ACHN (cell line): Measurements from ENCODE around the gene CFAP210.

Experiments
- DNase-seq: peaks from one replicate; pipeline ENCODE4 v3.0.0-alpha.2; 2015
- in situ Hi-C: cut with HindIII; loops from 2 replicates; pipeline ENCODE4 v1.10.0; 2017; ENCODE audit warnings: low sequenced_read_pairs, low pct_ligation_motif_present, low pct_unique_long_range_greater_than_20kb

CFAP210 gene

GRCh38 chr2:169694113-169694893, at the start of gene CFAP210, which contains the start of gene PHOSPHO2:
TSS of gene CFAP210 (minus strand) at chr2:169694405. CDS start at chr2:169694327, 78 bp downstream.
TSS of gene PHOSPHO2 (plus strand) at chr2:169694469. CDS start at chr2:169700972, 6,503 bp downstream.
- in situ Hi-C loops, result no loop called here
- peak; percentile 98 for DNase-seq

GRCh38 chr2:169743549-169743948, 49.3 kb upstream of the CFAP210 start:
- in situ Hi-C loops, result no loop called here
- no peak for DNase-seq

GRCh38 chr2:169739351-169739750, 45.1 kb upstream of the CFAP210 start:
- no peak for DNase-seq
- in situ Hi-C loops, result no loop called here

- DNase-seq, result no peak
- in situ Hi-C loops, result no loop called here
Observed at GRCh38 chr2:169738566-169739229, 44.5 kb upstream of the CFAP210 start.

GRCh38 chr2:169736902-169737301, 42.7 kb upstream of the CFAP210 start:
- in situ Hi-C loops, result no loop called here
- no peak for DNase-seq

- in situ Hi-C loops, result no loop called here
- DNase-seq, result no peak
Observed at GRCh38 chr2:169735623-169736022, 41.4 kb upstream of the CFAP210 start.

- in situ Hi-C loops, result no loop called here
- DNase-seq, result peak; percentile 35
Observed at GRCh38 chr2:169734169-169734847, 40.1 kb upstream of the CFAP210 start.

- DNase-seq, result no peak
- in situ Hi-C loops, result no loop called here
Observed at GRCh38 chr2:169732583-169733358, 38.6 kb upstream of the CFAP210 start.

GRCh38 chr2:169732075-169732474, 37.9 kb upstream of the CFAP210 start:
- in situ Hi-C loops, result no loop called here

GRCh38 chr2:169729274-169729605, 35.0 kb upstream of the CFAP210 start:
- in situ Hi-C loops, result no loop called here
- no peak for DNase-seq

More at GRCh38 chr2:169732075-169732474, 37.9 kb upstream of the CFAP210 start:
- DNase-seq, result no peak

- in situ Hi-C loops, result no loop called here
Observed at GRCh38 chr2:169727065-169727464, 32.9 kb upstream of the CFAP210 start.

GRCh38 chr2:169721016-169721415, 26.8 kb upstream of the CFAP210 start:
- in situ Hi-C loops, result no loop called here
- DNase-seq, result no peak

More at GRCh38 chr2:169727065-169727464, 32.9 kb upstream of the CFAP210 start:
- no peak for DNase-seq

GRCh38 chr2:169718930-169719504, 24.8 kb upstream of the CFAP210 start:
- no peak for DNase-seq
- in situ Hi-C loops, result no loop called here

- in situ Hi-C loops, result no loop called here
- DNase-seq, result no peak
Observed at GRCh38 chr2:169717691-169718063, 23.5 kb upstream of the CFAP210 start.

- no peak for DNase-seq
- in situ Hi-C loops, result no loop called here
Observed at GRCh38 chr2:169716938-169717690, 22.9 kb upstream of the CFAP210 start.

GRCh38 chr2:169716238-169716886, 22.2 kb upstream of the CFAP210 start:
- DNase-seq, result no peak
- in situ Hi-C loops, result no loop called here
